ENCODE results near the gene ATL1. TPM values are rescaled to one million over a fixed set of nuclear protein-coding genes. Genes with fewer than 3 reads are reported as not detected.

ATL1 gene
- total and polyA plus RNA-seq, 2 of the 4 experiments (the other 2 are of a cell fraction): 6.0 to 12.2 TPM

GRCh38 chr14:50600849-50601248 lies 40.9 kb downstream of the ATL1 start:
- DNase-seq (no peak), ATAC-seq (ENCODE audit: low read depth) (no peak)
- H2AK9ac ChIP-seq (replicated peaks; ENCODE audit: low read depth, low read length, poor library complexity): no peak overlapping the region
- H2BK120ac ChIP-seq (ENCODE audit: low read depth, low read length): peak overlapping the region; percentile 90
- no peaks in the 10 kb centered on the region for H3K79me1 ChIP-seq (ENCODE audit: low read depth in 1 of 2, low read length in 2 of 2)
- POLR2A ChIA-PET (ENCODE audit: unreplicated experiment): interaction anchor here (0.7 kb wide), 1 partner anchor 128 kb away, joined by 6 read pairs; no protein-coding TSS in a partner anchor
- no peak overlapping the region for H3K4me3 ChIP-seq (ENCODE audit: insufficient read depth, low read depth, low read length)
- H2AK5ac ChIP-seq (ENCODE audit: low read depth, low read length): no peak overlapping the region
- H2BK5ac ChIP-seq (ENCODE audit: low read depth, low read length, poor library complexity, severe bottlenecking): peak overlapping the region; percentile 81
- no peak overlapping the region for H3K56ac ChIP-seq (ENCODE audit: extremely low read depth, insufficient read depth, low read length)
- intact Hi-C loops (cut with micrococcal nuclease) (loop anchor here (1.0 to 2.0 kb wide), 2 partner anchors 172 to 260 kb away; no protein-coding TSS in a partner anchor), dilution Hi-C loops (cut with HindIII; ENCODE audit: low sequenced_read_pairs, unreplicated experiment) (no loop called here), in situ Hi-C loops (cut with MboI; ENCODE audit: low sequenced_read_pairs) (no loop called here)
- H3K4ac ChIP-seq (ENCODE audit: low read depth, low read length): peak overlapping the region; percentile 88; the same call in 1 of the 2 replicates
- H3K27me3 ChIP-seq (ENCODE audit: control insufficient read depth, insufficient read depth, low read length): no peaks in the 10 kb centered on the region
- no peaks in the 10 kb centered on the region for H3K9me3 ChIP-seq (ENCODE audit: control insufficient read depth, insufficient read depth, low read length)
- H3K9ac ChIP-seq (ENCODE audit: low read depth, low read length): no peak overlapping the region
- H3K4me1 ChIP-seq (ENCODE audit: control insufficient read depth, insufficient read depth, low read length): peaks cover 1% of the 10 kb centered on the region; the same call in 1 of the 2 replicates
- peak overlapping the region; percentile 84; the same call in 1 of the 2 replicates for H2BK20ac ChIP-seq (ENCODE audit: low read depth, low read length)
- no peak overlapping the region for H2AFZ ChIP-seq (replicated peaks; ENCODE audit: low read length, poor library complexity)
- peak overlapping the region in 1 of 2 experiments; percentile 87; a peak in 2 of 4 replicates for H4K8ac ChIP-seq (ENCODE audit: low read depth in 2 of 2, low read length in 2 of 2)
- no peak overlapping the region for H4K91ac ChIP-seq (ENCODE audit: insufficient read depth, low read depth, low read length)
- CTCF ChIA-PET: interaction anchor here (0.6 to 2.0 kb wide), 10 partner anchors 10 to 638 kb away, joined by 3 to 14 read pairs (median 4); no protein-coding TSS in a partner anchor
- H4K20me1 ChIP-seq (ENCODE audit: insufficient read depth, low read length): no peaks in the 10 kb centered on the region
- no peak overlapping the region for H3K4me2 ChIP-seq (ENCODE audit: low read depth, low read length)
- peak overlapping the region; percentile 64; the same call in 1 of the 2 replicates for H4K5ac ChIP-seq (ENCODE audit: low read depth, low read length)
- 0 out of 2 replicates have a peak overlapping the region, but pooled peaks have one; percentile 62 for H3K23ac ChIP-seq (ENCODE audit: low read depth, low read length)
- BruUV-seq (replicated peaks): no TSS peak
- WGBS, 2 experiments (ENCODE audit: extremely low coverage in 2 of 2, insufficient read length in 1 of 2): no CpG with 5 or more reads among the region's 5 CpGs
- H3K27ac ChIP-seq (ENCODE audit: insufficient read depth, low read length): no peak overlapping the region
- H3K18ac ChIP-seq (ENCODE audit: low read depth, low read length): peak overlapping the region; percentile 90
- no peaks in the 10 kb centered on the region for H3K36me3 ChIP-seq (ENCODE audit: control insufficient read depth, insufficient read depth, low read length)
- H2BK15ac ChIP-seq (ENCODE audit: low read depth, low read length): no peak overlapping the region
- TF ChIP-seq POLR2A (IDR thresholded peaks at IDR 0.05; ENCODE audit: low read depth, low read length) (no peak), RFX5 (IDR thresholded peaks at IDR 0.05; ENCODE audit: low read depth, low read length) (no peak), MXI1 (IDR thresholded peaks at IDR 0.05; ENCODE audit: borderline replicate concordance, low read depth, low read length) (no peak), CHD1 (IDR thresholded peaks at IDR 0.05; ENCODE audit: low read depth, low read length) (no peak), BHLHE40 (IDR thresholded peaks at IDR 0.05; ENCODE audit: low read depth, low read length) (no peak), FOS (IDR thresholded peaks at IDR 0.05; ENCODE audit: low read depth, low read length) (no peak), ELK1 (IDR thresholded peaks at IDR 0.05; ENCODE audit: borderline replicate concordance, low read depth, low read length) (no peak), NFE2L2 (IDR thresholded peaks at IDR 0.05; ENCODE audit: low read depth, low read length) (no peak), USF2 (IDR thresholded peaks at IDR 0.05; ENCODE audit: low read depth, low read length) (no peak), SMC3 (IDR thresholded peaks at IDR 0.05; ENCODE audit: low read depth, low read length) (no peak), CTCF (conservative IDR thresholded peaks at IDR 0.05; ENCODE audit: low read depth, low read length) (no peak), CEBPB (IDR thresholded peaks at IDR 0.05; ENCODE audit: low read depth, low read length) (no peak), MAZ (IDR thresholded peaks at IDR 0.05; ENCODE audit: borderline replicate concordance, low read depth, low read length) (no peak), MAFK (IDR thresholded peaks at IDR 0.05; ENCODE audit: low read depth, low read length) (no peak), RCOR1 (IDR thresholded peaks at IDR 0.05; ENCODE audit: insufficient replicate concordance, low read length) (no peak), RAD21 (IDR thresholded peaks at IDR 0.05; ENCODE audit: low read length) (no peak)
- H3K14ac ChIP-seq (replicated peaks; ENCODE audit: low read depth, low read length): peak overlapping the region; percentile 89; the same call in 1 of the 2 replicates
- H3K9me1 ChIP-seq (ENCODE audit: insufficient read depth, low read length): no peaks in the 10 kb centered on the region

Measured in IMR-90 (cell line).